HG03135 (cell line): ENCODE data around the gene ARF6.
"Not testable (repeated sequence)": the region's sequence is repeated elsewhere in the genome, so short reads cannot be mapped to it uniquely, and the experiment has no call there.

Source experiments
- ATAC-seq: cut with Tn5 transposase; IDR thresholded peaks from one replicate; pipeline ENCODE4 v1.9.1; 2021; ENCODE audit warnings: mild to moderate bottlenecking, moderate library complexity; ENCODE audit not compliant: unreplicated experiment

Gene ARF6

GRCh38 chr14:49902679-49903246, 9.9 kb downstream of the ARF6 start:
- not testable (repeated sequence) for ATAC-seq

- ATAC-seq, result no peak
Measured at GRCh38 chr14:49904270-49904669, 11.4 kb downstream of the ARF6 start.

- no peak for ATAC-seq
Measured at GRCh38 chr14:49905989-49906388, 13.1 kb downstream of the ARF6 start.

GRCh38 chr14:49907186-49907585, 14.3 kb downstream of the ARF6 start:
- no peak for ATAC-seq

GRCh38 chr14:49908433-49908782, 15.5 kb downstream of the ARF6 start:
- ATAC-seq, result no peak

- ATAC-seq, result no peak
Measured at GRCh38 chr14:49909016-49909415, 16.1 kb downstream of the ARF6 start.

GRCh38 chr14:49915085-49915484, 22.2 kb downstream of the ARF6 start:
- ATAC-seq, result no peak

GRCh38 chr14:49918706-49919105, 25.8 kb downstream of the ARF6 start:
- no peak for ATAC-seq

- no peak for ATAC-seq
Measured at GRCh38 chr14:49919825-49920659, 27.2 kb downstream of the ARF6 start.

- ATAC-seq, result no peak
Measured at GRCh38 chr14:49920935-49921334, 28.1 kb downstream of the ARF6 start.

GRCh38 chr14:49921401-49921800, 28.5 kb downstream of the ARF6 start:
- ATAC-seq, result no peak

GRCh38 chr14:49923442-49923841, 30.6 kb downstream of the ARF6 start:
- no peak for ATAC-seq

GRCh38 chr14:49923881-49924280, 31.0 kb downstream of the ARF6 start:
- no peak for ATAC-seq

GRCh38 chr14:49924852-49925251, 32.0 kb downstream of the ARF6 start:
- ATAC-seq, result no peak

GRCh38 chr14:49926803-49927202, 33.9 kb downstream of the ARF6 start:
- ATAC-seq, result no peak

- ATAC-seq, result no peak
Measured at GRCh38 chr14:49928015-49928414, 35.1 kb downstream of the ARF6 start.

- no peak for ATAC-seq
Measured at GRCh38 chr14:49930720-49931119, 37.8 kb downstream of the ARF6 start.

- no peak for ATAC-seq
Measured at GRCh38 chr14:49931523-49931922, 38.6 kb downstream of the ARF6 start.

- ATAC-seq, result no peak
Measured at GRCh38 chr14:49933128-49933527, 40.2 kb downstream of the ARF6 start.

- no peak for ATAC-seq
Measured at GRCh38 chr14:49933704-49934103, 40.8 kb downstream of the ARF6 start.

- ATAC-seq, result no peak
Measured at GRCh38 chr14:49934646-49935045, 41.8 kb downstream of the ARF6 start.

GRCh38 chr14:49935526-49935925, 42.6 kb downstream of the ARF6 start:
- ATAC-seq, result no peak

- not testable (repeated sequence) for ATAC-seq
Measured at GRCh38 chr14:49936246-49936645, 43.4 kb downstream of the ARF6 start.
